HAP-1 (cell line): Measurements from ENCODE around the gene PTPRG.

ENCODE experiments used
- DNase-seq, 2 experiments: peaks; one replicate each; pipeline ENCODE4 v3.0.0-alpha.2; 2016 to 2020; ENCODE audit warnings: low spot score in 2 of 2
- H3K27me3 ChIP-seq: fragments of 250-450 bp; sonication (Bioruptor Pico); 2 replicates; pipeline ENCODE4 v1.5.1; 2020; ENCODE audit warnings: low read depth, mild to moderate bottlenecking, moderate library complexity
- H3K36me3 ChIP-seq: fragments of 250-450 bp; sonication (Bioruptor Pico); replicated peaks from 2 replicates; pipeline ENCODE4 v1.5.1; 2020; ENCODE audit warnings: mild to moderate bottlenecking
- H3K4me1 ChIP-seq: fragments of 250-450 bp; sonication (Bioruptor Pico); 2 replicates; pipeline ENCODE4 v1.5.1; 2020; ENCODE audit warnings: mild to moderate bottlenecking
- H3K4me3 ChIP-seq: fragments of 250-450 bp; sonication (Bioruptor Pico); 2 replicates; pipeline ENCODE4 v1.5.1; 2020; ENCODE audit warnings: mild to moderate bottlenecking, moderate library complexity
- H3K9me3 ChIP-seq: fragments of 250-450 bp; sonication (Bioruptor Pico); 2 replicates; pipeline ENCODE4 v1.5.1; 2020; ENCODE audit warnings: mild to moderate bottlenecking, moderate library complexity
- in situ Hi-C: fragments of 300-500 bp; cut with MboI; formaldehyde crosslinking; loops from 3 replicates; pipeline ENCODE4 v1.14.3; 2020; ENCODE audit warnings: low sequenced_read_pairs, inconsistent platforms, mixed read lengths

PTPRG gene

GRCh38 chr3:61565569-61565968 lies 4.2 kb downstream of the PTPRG start:
- peaks cover 4% of the 10 kb centered on the region; the same call in 1 of the 2 replicates for H3K36me3 ChIP-seq
- peaks cover 2% of the 10 kb centered on the region; the same call in 1 of the 2 replicates for H3K4me1 ChIP-seq
- no peaks in the 10 kb centered on the region for H3K27me3 ChIP-seq
- no peak for DNase-seq
- in situ Hi-C loops, result loop anchor here (10.0 kb wide), 1 partner anchor 119 kb away; no protein-coding TSS in a partner anchor
- H3K4me3 ChIP-seq, result no peak overlapping the region
- H3K9me3 ChIP-seq, result no peaks in the 10 kb centered on the region

GRCh38 chr3:61568127-61568526 lies 6.8 kb downstream of the PTPRG start:
- Histone ChIP-seq H3K9me3 (no peaks in the 10 kb centered on the region), H3K4me3 (no peak overlapping the region), H3K36me3 (peaks cover 4% of the 10 kb centered on the region; the same call in 1 of the 2 replicates), H3K27me3 (no peaks in the 10 kb centered on the region), H3K4me1 (peaks cover 2% of the 10 kb centered on the region; the same call in 1 of the 2 replicates)
- in situ Hi-C loops, result loop anchor here (10.0 kb wide), 1 partner anchor 117 kb away; no protein-coding TSS in a partner anchor
- no peak for DNase-seq

- in situ Hi-C loops, result loop anchor here (10.0 kb wide), 1 partner anchor 115 kb away; no protein-coding TSS in a partner anchor
- Histone ChIP-seq H3K9me3 (no peaks in the 10 kb centered on the region), H3K4me3 (no peak overlapping the region), H3K4me1 (no peaks in the 10 kb centered on the region), H3K27me3 (no peaks in the 10 kb centered on the region), H3K36me3 (peaks cover 4% of the 10 kb centered on the region; the same call in 1 of the 2 replicates)
- DNase-seq, result no peak
Measured at GRCh38 chr3:61569856-61570580, 8.6 kb downstream of the PTPRG start.

- H3K36me3 ChIP-seq, result no peaks in the 10 kb centered on the region
- H3K4me3 ChIP-seq, result no peak overlapping the region
- no peaks in the 10 kb centered on the region for H3K4me1 ChIP-seq
- H3K27me3 ChIP-seq, result no peaks in the 10 kb centered on the region
- no peak for DNase-seq
- in situ Hi-C loops, result no loop called here
- H3K9me3 ChIP-seq, result no peaks in the 10 kb centered on the region
Measured at GRCh38 chr3:61570813-61571212, 9.4 kb downstream of the PTPRG start.

GRCh38 chr3:61571516-61572336 lies 10.4 kb downstream of the PTPRG start:
- no peak for DNase-seq

GRCh38 chr3:61572879-61573278 lies 11.5 kb downstream of the PTPRG start:
- no peaks in the 10 kb centered on the region for H3K4me1 ChIP-seq
- no peaks in the 10 kb centered on the region for H3K36me3 ChIP-seq
- H3K27me3 ChIP-seq, result no peaks in the 10 kb centered on the region
- no peaks in the 10 kb centered on the region for H3K9me3 ChIP-seq
- in situ Hi-C loops, result no loop called here
- H3K4me3 ChIP-seq, result no peak overlapping the region
- no peak for DNase-seq

More at GRCh38 chr3:61571516-61572336, 10.4 kb downstream of the PTPRG start:
- Histone ChIP-seq H3K4me1 (no peaks in the 10 kb centered on the region), H3K9me3 (no peaks in the 10 kb centered on the region), H3K36me3 (no peaks in the 10 kb centered on the region), H3K27me3 (no peaks in the 10 kb centered on the region), H3K4me3 (no peak overlapping the region)
- in situ Hi-C loops, result no loop called here

- DNase-seq, result no peak
- Histone ChIP-seq H3K4me1 (no peaks in the 10 kb centered on the region), H3K4me3 (no peak overlapping the region), H3K36me3 (no peaks in the 10 kb centered on the region), H3K27me3 (no peaks in the 10 kb centered on the region), H3K9me3 (no peaks in the 10 kb centered on the region)
- in situ Hi-C loops, result no loop called here
Measured at GRCh38 chr3:61573441-61573840, 12.1 kb downstream of the PTPRG start.

- H3K9me3 ChIP-seq, result no peaks in the 10 kb centered on the region
- H3K27me3 ChIP-seq, result no peaks in the 10 kb centered on the region
- DNase-seq, result no peak
- in situ Hi-C loops, result no loop called here
- no peaks in the 10 kb centered on the region for H3K4me1 ChIP-seq
- H3K36me3 ChIP-seq, result no peaks in the 10 kb centered on the region
- H3K4me3 ChIP-seq, result no peak overlapping the region
Measured at GRCh38 chr3:61574854-61575253, 13.5 kb downstream of the PTPRG start.

GRCh38 chr3:61575893-61576292 lies 14.5 kb downstream of the PTPRG start:
- no peaks in the 10 kb centered on the region for H3K27me3 ChIP-seq
- H3K4me1 ChIP-seq, result no peaks in the 10 kb centered on the region; the same call in 1 of the 2 replicates
- no peak overlapping the region for H3K4me3 ChIP-seq
- in situ Hi-C loops, result no loop called here
- no peaks in the 10 kb centered on the region for H3K36me3 ChIP-seq
- DNase-seq, result no peak
- no peaks in the 10 kb centered on the region for H3K9me3 ChIP-seq

GRCh38 chr3:61577760-61578159 lies 16.4 kb downstream of the PTPRG start:
- no peaks in the 10 kb centered on the region for H3K36me3 ChIP-seq
- H3K9me3 ChIP-seq, result no peaks in the 10 kb centered on the region
- in situ Hi-C loops, result no loop called here
- H3K4me1 ChIP-seq, result no peaks in the 10 kb centered on the region; the same call in 1 of the 2 replicates
- H3K27me3 ChIP-seq, result no peaks in the 10 kb centered on the region
- H3K4me3 ChIP-seq, result no peak overlapping the region
- DNase-seq, result no peak

- no peak overlapping the region for H3K4me3 ChIP-seq
- no peaks in the 10 kb centered on the region; the same call in 1 of the 2 replicates for H3K4me1 ChIP-seq
- no peaks in the 10 kb centered on the region for H3K36me3 ChIP-seq
- no peaks in the 10 kb centered on the region for H3K27me3 ChIP-seq
- in situ Hi-C loops, result no loop called here
- DNase-seq, result peak in 1 of 2 experiments; percentile 9
- H3K9me3 ChIP-seq, result no peaks in the 10 kb centered on the region
Measured at GRCh38 chr3:61578667-61579367, 17.4 kb downstream of the PTPRG start.

GRCh38 chr3:61579685-61580084 lies 18.3 kb downstream of the PTPRG start:
- in situ Hi-C loops, result no loop called here
- Histone ChIP-seq H3K9me3 (no peaks in the 10 kb centered on the region), H3K4me1 (no peaks in the 10 kb centered on the region; the same call in 1 of the 2 replicates), H3K27me3 (no peaks in the 10 kb centered on the region), H3K36me3 (no peaks in the 10 kb centered on the region), H3K4me3 (no peak overlapping the region)
- no peak for DNase-seq

GRCh38 chr3:61580982-61581643 lies 19.7 kb downstream of the PTPRG start:
- in situ Hi-C loops, result no loop called here
- no peak for DNase-seq

More at GRCh38 chr3:61580982-61581643, 19.7 kb downstream of the PTPRG start:
- H3K4me1 ChIP-seq, result no peaks in the 10 kb centered on the region; the same call in 1 of the 2 replicates
- no peaks in the 10 kb centered on the region for H3K9me3 ChIP-seq
- H3K36me3 ChIP-seq, result no peaks in the 10 kb centered on the region
- H3K4me3 ChIP-seq, result no peak overlapping the region
- no peaks in the 10 kb centered on the region for H3K27me3 ChIP-seq
